Heart left ventricle (tissue), 16 donors: ENCODE data around the gene FARSA. TPM values are rescaled to one million over a fixed set of nuclear protein-coding genes. Genes with fewer than 3 reads are reported as not detected.

Experiments
- ATAC-seq, 4 donors: fragments of 200-7000 bp; cut with Tn5 transposase; one replicate each; pipeline ENCODE4 v1.9.1; 2020 to 2022; ENCODE audit warnings: moderate library complexity in 4 of 4, mild to moderate bottlenecking in 3 of 4, moderate number of reproducible peaks in 1 of 4
- DNase-seq, 5 donors: peaks; one replicate each; pipeline ENCODE4 v3.0.0-alpha.2; 2020
- H3K27ac ChIP-seq, 12 donors: fragments of 200-600 bp; sonication (generic) in 4 of 12; one replicate each; pipeline versions ENCODE4 v1.5.0 to v1.8.0; 2016 to 2022; ENCODE audit warnings: mild to moderate bottlenecking in 2 of 12
- H3K27me3 ChIP-seq, 9 donors: fragments of 200-600 bp; sonication (generic) in 2 of 9; one replicate each; pipeline versions ENCODE4 v1.5.1 to v1.8.0; 2016 to 2022; ENCODE audit warnings: mild to moderate bottlenecking in 3 of 9
- H3K36me3 ChIP-seq, 9 donors: fragments of 200-600 bp; sonication (generic) in 2 of 9; one replicate each; pipeline versions ENCODE4 v1.5.0 to v1.8.0; 2018 to 2022; ENCODE audit warnings: mild to moderate bottlenecking in 2 of 9
- H3K4me1 ChIP-seq, 12 donors: fragments of 200-600 bp; sonication (generic) in 4 of 12; one replicate each; pipeline versions ENCODE4 v1.5.0 to v1.8.0; 2016 to 2022; ENCODE audit warnings: mild to moderate bottlenecking in 3 of 12
- H3K4me3 ChIP-seq, 12 donors: fragments of 200-600 bp; sonication (generic) in 4 of 12; one replicate each; pipeline versions ENCODE4 v1.5.0 to v1.8.0; 2017 to 2022; ENCODE audit warnings: mild to moderate bottlenecking in 9 of 12, moderate library complexity in 4 of 12
- H3K9me3 ChIP-seq, 12 donors: fragments of 200-600 bp; sonication (generic) in 4 of 12; one replicate each; pipeline versions ENCODE4 v1.5.0 to v1.8.0; 2016 to 2022; ENCODE audit warnings: mild to moderate bottlenecking in 1 of 12
- POLR2A ChIP-seq, 2 donors: fragments of 450-650 bp; IDR thresholded peaks; one replicate each; pipeline ENCODE4 v1.6.1; 2017; ENCODE audit warnings: antibody characterized with exemption in 2 of 2, mild to moderate bottlenecking in 2 of 2, moderate library complexity in 2 of 2
- WGBS, 4 donors: extraction: QIAGEN DNeasy Blood & Tissue Kit in 2 of 4; methylation state at CpG; one replicate each; pipeline versions ENCODE4 v1.1.5 to v1.1.7; 2013 to 2018; 5-methylcytosine and 5-hydroxymethylcytosine counted together
- intact Hi-C, 10 donors: fragments of 100-400 bp; cut with DNase I; formaldehyde crosslinking; loops; one replicate each; pipeline versions ENCODE4 v1.11.1 to v1.14.2; 2022
- microRNA-seq, 4 donors: library from miRNA; unstranded; fragments of <30 nt; microRNA quantifications; one replicate each; pipeline versions ENCODE4 to v1.2.0, GENCODE V29; 2017 to 2020
- polyA plus RNA-seq, 2 donors: library from polyadenylated mRNA; stranded (reverse); fragments of 200-250 nt; gene quantifications; one replicate each; pipeline ENCODE4 v1.2.3, GENCODE V29; 2013
- total RNA-seq, 9 donors: library from RNA; depleted of rRNA in 2 of 9; stranded (reverse); fragments of >200 nt in 2 of 9; fragmentation: NEBNext Ultra II Directional in 3 of 9; extraction: Animal tissue kit (Norgen Biotek cat#: 25700) in 3 of 9; gene quantifications; one replicate each; pipeline versions ENCODE4 v1.1.0 to v1.2.4, GENCODE V29; 2016 to 2023
- TF ChIP-seq, protein P1 (sequence below), 12 donors: fragments of 200-600 bp; sonication (generic) in 4 of 12; IDR thresholded peaks; one replicate each; pipeline versions ENCODE4 v1.5.0 to v1.8.0; 2018 to 2022; ENCODE audit warnings: antibody characterized with exemption in 12 of 12, mild to moderate bottlenecking in 5 of 12
- donor health status: ischemic (EF 13 %, LVEDD 7.1; RV severe dilation, severe dysfunction).
- donor health status: healthy with polysubstance abuse.
- donor health status: DM: no; HTN: yes; CAD: no.
- donor health status: DM: no; HTN: no; CAD: no.
- donor health status: ischemic (EF 25% LVEDD 6.9; RV normal size, moderate dysfunction).
- donor health status: ischemic (EF 25% LVEDD 5.7; RV mildly dilated, moderate dysfunction).
- donor health status: healthy.
- donor health status: DM: yes; HTN: yes; CAD: no.
- donor health status: ischemic (EF 35%, LVEDD 5.7; RV mildly dilated, moderate dysfunction).
- donor health status: nonischemic (EF 11% LVEDD 7.7; RV severe dilation, severe dysfunction).
- donor health status: DM: yes; HTN: yes; CAD: no.
- donor health status: PGD.
- donor health status: ischemic (EF 29% LVEDD 5.4; RV normal size, mild dysfunction).
- donor health status: nonischemic (EF 23%, LVEDD 6.1; RV moderate dilation, normal function).

FARSA gene
- total and polyA plus RNA-seq, 11 donors, result 35.0 to 104 (median 40.6) TPM

DNA sequence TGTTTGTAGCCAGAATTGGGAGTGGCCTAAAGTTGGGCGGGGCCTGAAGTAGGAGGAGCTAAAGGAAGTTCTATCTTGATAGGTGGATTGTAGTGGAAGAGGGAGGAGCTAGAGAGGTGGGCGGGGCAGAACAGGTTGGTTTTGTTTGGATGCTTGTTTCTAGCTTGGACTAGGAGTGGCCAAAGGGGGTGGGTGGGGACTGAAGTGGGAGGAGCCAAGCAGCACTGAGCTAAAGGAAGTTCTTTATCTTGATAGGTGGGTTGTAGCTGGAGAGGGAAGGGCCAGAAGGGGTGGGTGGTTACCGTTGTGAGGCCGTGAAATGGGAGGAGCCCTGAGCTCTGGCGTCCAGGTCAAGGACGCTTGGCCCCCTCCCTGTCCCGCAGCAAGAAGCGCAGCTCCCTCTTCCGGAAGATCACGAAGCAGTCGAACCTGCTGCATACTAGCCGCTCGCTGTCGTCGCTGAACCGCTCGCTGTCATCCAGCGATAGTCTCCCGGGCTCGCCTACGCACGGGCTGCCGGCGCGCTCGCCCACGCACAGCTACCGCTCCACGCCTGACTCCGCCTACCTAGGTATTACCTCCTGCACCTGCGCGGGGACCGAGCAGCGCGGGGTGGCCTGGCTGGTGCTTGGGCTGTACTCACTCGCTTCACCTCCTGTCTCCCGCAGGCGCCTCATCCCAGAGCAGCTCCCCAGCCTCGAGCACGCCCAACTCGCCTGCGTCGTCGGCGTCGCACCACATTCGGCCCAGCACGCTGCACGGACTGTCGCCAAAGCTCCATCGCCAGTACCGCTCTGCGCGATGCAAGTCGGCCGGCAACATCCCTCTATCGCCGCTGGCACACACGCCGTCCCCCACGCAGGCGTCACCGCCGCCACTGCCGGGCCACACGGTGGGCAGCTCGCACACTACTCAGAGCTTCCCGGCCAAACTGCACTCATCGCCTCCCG lies 60.3 kb downstream of the FARSA start:
- Histone ChIP-seq H3K4me3 (peak overlapping the region in 9 of 12 donors; percentile 22 to 44 (median 32)), H3K4me1 (peaks cover 0 to 14% (median 3%) of the 10 kb centered on the region in 12 donors), H3K9me3 (no peaks in the 10 kb centered on the region), H3K27me3 (peaks cover 0 to 9% (median 0%) of the 10 kb centered on the region in 9 donors), H3K27ac (no peak overlapping the region), H3K36me3 (peaks cover 0 to 33% (median 16%) of the 10 kb centered on the region in 9 donors)
- peak in 3 of 5 donors; percentile 46 to 67 (median 67) for DNase-seq
- 28 to 49% (median 33%) methylated on average over 69 to 70 of the region's 70 CpGs for WGBS, 4 donors
- TF ChIP-seq, protein P1, sequence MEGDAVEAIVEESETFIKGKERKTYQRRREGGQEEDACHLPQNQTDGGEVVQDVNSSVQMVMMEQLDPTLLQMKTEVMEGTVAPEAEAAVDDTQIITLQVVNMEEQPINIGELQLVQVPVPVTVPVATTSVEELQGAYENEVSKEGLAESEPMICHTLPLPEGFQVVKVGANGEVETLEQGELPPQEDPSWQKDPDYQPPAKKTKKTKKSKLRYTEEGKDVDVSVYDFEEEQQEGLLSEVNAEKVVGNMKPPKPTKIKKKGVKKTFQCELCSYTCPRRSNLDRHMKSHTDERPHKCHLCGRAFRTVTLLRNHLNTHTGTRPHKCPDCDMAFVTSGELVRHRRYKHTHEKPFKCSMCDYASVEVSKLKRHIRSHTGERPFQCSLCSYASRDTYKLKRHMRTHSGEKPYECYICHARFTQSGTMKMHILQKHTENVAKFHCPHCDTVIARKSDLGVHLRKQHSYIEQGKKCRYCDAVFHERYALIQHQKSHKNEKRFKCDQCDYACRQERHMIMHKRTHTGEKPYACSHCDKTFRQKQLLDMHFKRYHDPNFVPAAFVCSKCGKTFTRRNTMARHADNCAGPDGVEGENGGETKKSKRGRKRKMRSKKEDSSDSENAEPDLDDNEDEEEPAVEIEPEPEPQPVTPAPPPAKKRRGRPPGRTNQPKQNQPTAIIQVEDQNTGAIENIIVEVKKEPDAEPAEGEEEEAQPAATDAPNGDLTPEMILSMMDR (IDR thresholded peaks at IDR 0.05), result no peak
- no peak for TF ChIP-seq POLR2A (IDR thresholded peaks at IDR 0.05)
- ATAC-seq, result peak; percentile 46 to 80 (median 74)
- intact Hi-C loops, result no loop called here

Small RNA genes lying within 50 kb of the gene (microRNA-seq; reads per million reads assigned to microRNA genes)
- 0 reads per million in 4 donors for gene MIR5695
- gene MIR6515, result 0.77 to 2.6 (median 1.4) reads per million in 4 donors

Other genes starting within 250 kb of the FARSA start
- not detected for gene GNG14, start 245.7 kb downstream of the FARSA start, total RNA-seq
- not detected for gene GNG14, start 245.7 kb downstream of the FARSA start, polyA plus RNA-seq
- gene FBXW9, start 237.1 kb downstream of the FARSA start, total RNA-seq, result 1 to 10 TPM; 1.5 to 3.6 (median 2.4) TPM
- 1 to 10 TPM; 1.0 to 5.0 TPM for gene FBXW9, start 237.1 kb downstream of the FARSA start, polyA plus RNA-seq
- 10 to 100 TPM; 33.7 to 57.4 (median 42.6) TPM for gene TNPO2, start 209.8 kb downstream of the FARSA start, total RNA-seq
- gene TNPO2, start 209.8 kb downstream of the FARSA start, polyA plus RNA-seq, result 10 to 100 TPM; 18.0 to 29.2 TPM
- gene TRIR, start 199.0 kb downstream of the FARSA start, total RNA-seq, result 100 to 1,000 TPM in 6 of 9 donors, 10 to 100 TPM in 3; 90.4 to 305 (median 118) TPM
- 100 to 1,000 TPM; 226 to 234 TPM for gene TRIR, start 199.0 kb downstream of the FARSA start, polyA plus RNA-seq
- 10 to 100 TPM; 54.3 to 81.5 (median 61.8) TPM for gene GET3, start 196.2 kb downstream of the FARSA start, total RNA-seq
- 100 to 1,000 TPM in 1 of 2 donors, 10 to 100 TPM in 1; 76.3 to 133 TPM for gene GET3, start 196.2 kb downstream of the FARSA start, polyA plus RNA-seq
- not detected for gene BEST2, start 181.9 kb downstream of the FARSA start, total RNA-seq
- not detected for gene BEST2, start 181.9 kb downstream of the FARSA start, polyA plus RNA-seq
- gene HOOK2, start 158.2 kb downstream of the FARSA start, total RNA-seq, result 10 to 100 TPM; 45.5 to 90.1 (median 62.6) TPM
- 10 to 100 TPM; 29.9 to 83.5 TPM for gene HOOK2, start 158.2 kb downstream of the FARSA start, polyA plus RNA-seq
- 100 to 1,000 TPM in 4 of 9 donors, 10 to 100 TPM in 5; 19.6 to 205 (median 67.6) TPM for gene JUNB, start 142.2 kb downstream of the FARSA start, total RNA-seq
- gene JUNB, start 142.2 kb downstream of the FARSA start, polyA plus RNA-seq, result 10 to 100 TPM; 29.6 to 52.9 TPM
- 1,000 to 10,000 TPM in 2 of 9 donors, 100 to 1,000 TPM in 7; 435 to 1,432 (median 684) TPM for gene PRDX2, start 131.9 kb downstream of the FARSA start, total RNA-seq
- gene PRDX2, start 131.9 kb downstream of the FARSA start, polyA plus RNA-seq, result 100 to 1,000 TPM; 544 to 645 TPM
- 1 to 10 TPM in 7 of 9 donors, not detected in 2; 1.2 to 6.8 (median 2.2) TPM for gene THSD8, start 131.6 kb downstream of the FARSA start, total RNA-seq
- gene THSD8, start 131.6 kb downstream of the FARSA start, polyA plus RNA-seq, result 1 to 10 TPM in 1 of 2 donors, under 1 TPM in 1; 0.35 to 3.2 TPM
- 1 to 10 TPM in 8 of 9 donors, under 1 TPM in 1; 0.63 to 7.6 (median 4.0) TPM for gene RNASEH2A, start 127.1 kb downstream of the FARSA start, total RNA-seq
- 1 to 10 TPM; 1.3 to 8.6 TPM for gene RNASEH2A, start 127.1 kb downstream of the FARSA start, polyA plus RNA-seq
- gene RTBDN, start 99.1 kb downstream of the FARSA start, total RNA-seq, result not detected
- gene RTBDN, start 99.1 kb downstream of the FARSA start, polyA plus RNA-seq, result not detected
- 1 to 10 TPM in 2 of 9 donors, under 1 TPM in 4, not detected in 3; 0.27 to 1.7 (median 0.31) TPM for gene MAST1, start 95.2 kb downstream of the FARSA start, total RNA-seq
- gene MAST1, start 95.2 kb downstream of the FARSA start, polyA plus RNA-seq, result under 1 TPM; 0.15 to 0.37 TPM
- gene DNASE2, start 52.3 kb downstream of the FARSA start, total RNA-seq, result 10 to 100 TPM; 15.9 to 41.1 (median 23.3) TPM
- gene DNASE2, start 52.3 kb downstream of the FARSA start, polyA plus RNA-seq, result 10 to 100 TPM; 11.7 to 31.7 TPM
- gene KLF1, start 46.5 kb downstream of the FARSA start, total RNA-seq, result under 1 TPM in 2 of 9 donors, not detected in 7; 0.19 to 0.25 TPM
- not detected for gene KLF1, start 46.5 kb downstream of the FARSA start, polyA plus RNA-seq
- 100 to 1,000 TPM in 1 of 9 donors, 10 to 100 TPM in 8; 29.8 to 105 (median 46.7) TPM for gene GCDH, start 42.6 kb downstream of the FARSA start, total RNA-seq
- 100 to 1,000 TPM in 1 of 2 donors, 10 to 100 TPM in 1; 28.7 to 107 TPM for gene GCDH, start 42.6 kb downstream of the FARSA start, polyA plus RNA-seq
- gene SYCE2, start 14.4 kb downstream of the FARSA start, total RNA-seq, result under 1 TPM in 1 of 9 donors, not detected in 8; 0.24 TPM
- gene SYCE2, start 14.4 kb downstream of the FARSA start, polyA plus RNA-seq, result under 1 TPM in 1 of 2 donors, not detected in 1; 0.06 TPM
- 100 to 1,000 TPM; 231 to 816 (median 380) TPM for gene CALR, start 4.9 kb upstream of the FARSA start, total RNA-seq
- gene CALR, start 4.9 kb upstream of the FARSA start, polyA plus RNA-seq, result 100 to 1,000 TPM; 227 to 771 TPM
- 100 to 1,000 TPM; 130 to 272 (median 161) TPM for gene RAD23A, start 12.2 kb upstream of the FARSA start, total RNA-seq
- gene RAD23A, start 12.2 kb upstream of the FARSA start, polyA plus RNA-seq, result 100 to 1,000 TPM; 186 to 212 TPM
- 10 to 100 TPM; 17.2 to 63.6 (median 27.2) TPM for gene GADD45GIP1, start 23.5 kb upstream of the FARSA start, total RNA-seq
- 100 to 1,000 TPM in 1 of 2 donors, 10 to 100 TPM in 1; 64.9 to 119 TPM for gene GADD45GIP1, start 23.5 kb upstream of the FARSA start, polyA plus RNA-seq
- 10 to 100 TPM in 4 of 9 donors, 1 to 10 TPM in 5; 2.9 to 13.6 (median 9.0) TPM for gene DAND5, start 35.9 kb upstream of the FARSA start, total RNA-seq
- 1 to 10 TPM; 1.4 to 4.7 TPM for gene DAND5, start 35.9 kb upstream of the FARSA start, polyA plus RNA-seq
- 100 to 1,000 TPM in 8 of 9 donors, 10 to 100 TPM in 1; 81.4 to 147 (median 122) TPM for gene NFIX, start 61.8 kb upstream of the FARSA start, total RNA-seq
- gene NFIX, start 61.8 kb upstream of the FARSA start, polyA plus RNA-seq, result 10 to 100 TPM; 42.1 to 55.2 TPM
- gene LYL1, start 169.1 kb upstream of the FARSA start, total RNA-seq, result 10 to 100 TPM in 3 of 9 donors, 1 to 10 TPM in 6; 5.2 to 19.1 (median 8.3) TPM
- gene LYL1, start 169.1 kb upstream of the FARSA start, polyA plus RNA-seq, result 1 to 10 TPM; 7.7 to 8.4 TPM
- 10 to 100 TPM; 15.1 to 22.6 (median 16.2) TPM for gene TRMT1, start 183.0 kb upstream of the FARSA start, total RNA-seq
- gene TRMT1, start 183.0 kb upstream of the FARSA start, polyA plus RNA-seq, result 10 to 100 TPM; 26.4 to 32.4 TPM
- 10 to 100 TPM; 28.7 to 88.2 (median 41.8) TPM for gene NACC1, start 184.6 kb upstream of the FARSA start, total RNA-seq
- 10 to 100 TPM; 49.6 to 74.2 TPM for gene NACC1, start 184.6 kb upstream of the FARSA start, polyA plus RNA-seq
- 10 to 100 TPM; 24.0 to 48.8 (median 35.8) TPM for gene STX10, start 216.7 kb upstream of the FARSA start, total RNA-seq
- 10 to 100 TPM; 52.5 to 64.7 TPM for gene STX10, start 216.7 kb upstream of the FARSA start, polyA plus RNA-seq
- 100 to 1,000 TPM in 1 of 9 donors, 10 to 100 TPM in 8; 17.6 to 101 (median 29.1) TPM for gene IER2, start 216.7 kb upstream of the FARSA start, total RNA-seq
- 10 to 100 TPM; 21.8 to 35.7 TPM for gene IER2, start 216.7 kb upstream of the FARSA start, polyA plus RNA-seq